ENCODE data around the gene TREML1. TPM values are rescaled to one million over a fixed set of nuclear protein-coding genes. Genes with fewer than 3 reads are reported as not detected.
"Not testable (repeated sequence)": the region's sequence is repeated elsewhere in the genome, so short reads cannot be mapped to it uniquely, and the experiment has no call there.

TREML1 gene
- polyA plus RNA-seq, 5 donors, result 1.1 to 2.4 (median 1.5) TPM

DNA sequence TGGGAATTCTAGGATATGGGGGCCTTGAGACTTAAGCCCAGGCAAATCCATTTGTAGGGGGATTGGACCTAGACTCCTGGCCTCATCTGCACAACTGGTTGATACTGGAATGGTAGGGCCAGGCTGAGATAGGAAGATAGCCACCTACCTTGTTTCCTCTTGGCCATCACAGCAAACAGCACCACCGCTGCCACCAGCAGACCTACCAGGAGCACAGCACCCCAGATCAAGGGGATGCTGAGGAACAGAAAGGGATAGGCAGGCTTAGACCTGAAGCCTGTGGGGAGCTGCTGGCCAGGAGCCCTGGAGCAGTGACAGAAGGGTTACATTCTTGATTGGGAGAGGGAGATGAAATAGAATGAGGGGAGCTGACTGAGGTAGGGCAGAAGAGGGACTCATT is 3.5 kb downstream of the TREML1 start:
- DNase-seq, result no peak

DNA sequence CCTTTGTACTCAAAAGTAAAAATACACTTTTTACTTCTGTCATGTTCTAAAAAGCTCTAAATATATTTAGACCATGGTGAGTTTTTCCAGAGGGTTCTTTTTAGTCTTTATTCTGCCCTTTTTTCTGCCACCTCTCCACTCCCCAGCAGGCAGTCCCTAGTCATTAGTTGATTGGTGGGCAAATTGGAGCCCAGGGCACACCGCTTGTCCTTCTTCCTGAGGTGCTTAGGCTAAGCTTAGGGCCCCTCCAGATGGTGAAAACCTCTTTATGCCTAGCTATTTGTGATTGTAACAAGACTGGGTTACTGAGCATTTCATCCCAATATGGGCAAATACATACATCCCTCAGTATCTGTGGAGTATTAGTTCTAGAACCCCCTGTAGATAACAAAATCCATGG is 6.2 kb downstream of the TREML1 start:
- no peak for DNase-seq

DNA sequence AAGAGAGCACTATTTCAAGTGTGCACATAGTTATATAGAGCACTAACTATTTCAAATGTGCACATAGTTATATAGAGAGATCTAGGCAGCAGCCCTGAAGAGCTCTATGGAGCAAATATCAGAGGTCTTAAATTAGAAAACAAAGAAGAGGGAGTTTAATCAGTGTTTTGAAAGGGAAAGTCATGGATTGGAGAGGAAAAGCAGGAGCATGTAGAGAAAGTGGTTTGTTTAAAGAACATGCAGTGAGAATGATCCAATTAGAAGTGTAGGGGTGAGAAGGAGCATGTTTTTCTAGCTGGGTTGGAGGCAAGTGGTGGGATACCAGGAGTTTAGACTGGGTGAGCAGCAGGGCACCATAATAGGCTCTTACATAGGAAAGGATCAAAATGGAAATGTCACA is 17.2 kb downstream of the TREML1 start:
- DNase-seq, result no peak

DNA sequence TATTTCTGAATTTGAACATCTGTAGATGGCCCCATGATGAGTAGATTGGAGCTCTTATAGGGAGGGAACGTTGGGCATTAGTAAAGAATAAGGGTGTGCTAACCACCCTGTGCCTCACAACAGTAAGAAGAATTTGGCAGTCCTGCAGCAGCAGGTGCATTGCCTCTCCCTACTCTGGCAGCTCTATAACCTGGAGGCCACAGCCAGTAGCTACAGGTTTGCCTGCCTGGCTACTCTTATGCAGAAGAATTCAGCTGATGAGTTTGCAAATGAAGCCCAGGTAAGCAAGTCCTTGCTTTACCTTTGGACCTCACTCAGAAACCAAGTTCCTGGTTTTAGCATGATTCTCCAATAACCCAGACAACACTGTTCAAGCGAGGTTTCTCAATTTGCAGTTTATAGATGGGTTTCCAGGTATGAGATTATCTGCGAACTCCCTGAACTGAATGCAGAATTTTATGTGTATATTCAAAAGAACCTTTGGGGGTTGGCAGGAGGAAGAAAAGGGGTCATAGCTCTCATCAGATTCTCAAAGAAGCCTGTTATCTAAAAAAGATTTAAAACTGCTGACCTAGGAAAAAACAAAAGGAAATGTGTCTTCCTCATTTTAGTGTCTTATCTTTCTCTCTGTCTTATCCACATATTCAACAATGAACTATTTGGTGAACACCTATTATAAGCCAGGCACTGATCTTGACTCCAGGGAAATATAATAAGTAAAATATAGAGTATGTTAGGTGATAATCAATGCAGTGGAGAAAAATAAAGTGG is 18.9 kb downstream of the TREML1 start:
- no peak for DNase-seq

DNA sequence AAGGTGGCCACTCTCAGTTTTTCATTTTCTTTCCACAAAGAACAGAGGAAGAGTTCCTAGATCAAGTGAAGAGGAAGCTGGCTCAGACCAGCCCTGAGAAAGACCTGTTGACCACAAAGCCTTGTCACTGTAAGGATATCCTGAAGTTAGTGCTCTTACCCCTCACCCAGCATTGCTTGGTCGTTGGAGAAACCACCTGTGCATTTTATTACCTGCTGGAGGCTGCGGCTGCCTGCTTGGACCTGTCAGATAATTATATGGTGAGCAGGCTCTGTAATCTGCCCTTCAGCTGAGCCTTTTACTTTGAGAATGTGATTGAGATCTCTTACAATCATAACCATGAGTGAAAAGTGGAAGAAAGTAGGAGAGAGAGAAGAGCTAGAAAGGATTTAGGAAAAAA is 21.9 kb downstream of the TREML1 start:
- no peak for DNase-seq

DNA sequence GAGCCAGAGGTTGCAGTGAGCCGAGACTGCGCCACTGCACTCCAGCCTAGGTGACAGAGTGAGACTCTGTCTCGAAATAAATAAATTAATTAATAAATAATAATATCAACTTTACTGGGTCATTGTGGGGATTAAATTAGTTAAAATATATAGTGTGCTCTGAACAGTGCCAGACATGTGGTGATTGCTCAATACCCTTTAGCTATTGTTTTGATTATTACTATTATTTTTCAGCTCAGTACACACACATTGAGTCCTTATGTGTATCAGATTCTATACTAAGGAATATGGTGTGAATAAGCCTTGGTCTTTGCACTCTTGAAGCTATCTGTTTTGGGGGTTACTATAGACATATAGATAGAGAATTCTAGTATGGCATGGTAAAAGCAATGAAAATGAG is 28.9 kb downstream of the TREML1 start:
- DNase-seq, result no peak

DNA sequence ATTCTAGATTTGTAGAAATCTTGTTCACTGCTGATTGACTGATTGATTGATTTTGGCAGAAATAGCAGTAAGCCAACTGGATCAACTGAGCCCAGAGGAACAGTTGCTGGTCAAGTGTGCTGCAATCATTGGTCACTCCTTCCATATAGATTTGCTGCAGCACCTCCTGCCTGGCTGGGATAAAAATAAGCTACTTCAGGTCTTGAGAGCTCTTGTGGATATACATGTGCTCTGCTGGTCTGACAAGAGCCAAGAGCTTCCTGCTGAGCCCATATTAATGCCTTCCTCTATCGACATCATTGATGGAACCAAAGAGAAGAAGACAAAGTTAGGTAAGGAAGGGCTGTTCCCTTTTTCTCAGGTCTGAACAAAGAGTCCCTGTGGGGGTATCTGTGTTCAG is 31.2 kb downstream of the TREML1 start:
- DNase-seq, result no peak

DNA sequence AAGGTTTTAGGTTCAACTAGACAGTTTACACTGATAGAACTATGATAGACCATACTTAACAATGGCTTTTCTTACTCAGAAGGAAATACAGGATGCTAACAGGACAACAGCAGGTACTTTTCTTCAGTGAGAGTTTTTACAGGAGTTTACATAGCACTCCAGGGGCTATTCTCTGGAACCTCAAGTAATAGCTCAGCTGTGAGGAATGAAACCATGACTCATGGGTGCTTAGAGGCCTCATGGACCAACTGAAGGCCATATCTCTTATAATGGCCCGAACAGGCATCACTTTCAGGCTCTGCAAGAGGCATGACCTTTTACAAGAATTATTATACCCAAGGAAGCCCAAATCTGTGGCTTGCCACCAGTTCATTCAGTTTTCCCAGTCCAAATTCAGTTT is 31.8 kb downstream of the TREML1 start:
- no peak for DNase-seq

DNA sequence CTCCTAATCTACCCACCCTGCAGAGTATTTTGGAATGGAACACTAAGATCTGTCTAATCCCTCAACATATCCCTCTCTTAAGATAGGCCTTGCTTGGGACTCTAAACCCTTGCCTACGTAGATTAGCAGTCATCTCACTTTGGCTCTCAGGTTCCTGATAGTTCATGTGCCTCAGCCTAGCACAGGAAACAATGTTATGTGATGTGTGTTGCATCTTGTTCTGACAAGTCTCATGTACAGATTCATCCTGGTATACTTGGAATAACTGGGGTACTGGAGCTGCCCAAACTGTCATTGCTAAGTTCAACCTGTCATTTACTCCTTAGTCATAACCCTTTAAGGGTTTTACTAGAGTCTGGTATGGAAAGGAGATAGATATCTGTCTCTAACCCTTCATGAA is 34.1 kb downstream of the TREML1 start:
- DNase-seq, result no peak

DNA sequence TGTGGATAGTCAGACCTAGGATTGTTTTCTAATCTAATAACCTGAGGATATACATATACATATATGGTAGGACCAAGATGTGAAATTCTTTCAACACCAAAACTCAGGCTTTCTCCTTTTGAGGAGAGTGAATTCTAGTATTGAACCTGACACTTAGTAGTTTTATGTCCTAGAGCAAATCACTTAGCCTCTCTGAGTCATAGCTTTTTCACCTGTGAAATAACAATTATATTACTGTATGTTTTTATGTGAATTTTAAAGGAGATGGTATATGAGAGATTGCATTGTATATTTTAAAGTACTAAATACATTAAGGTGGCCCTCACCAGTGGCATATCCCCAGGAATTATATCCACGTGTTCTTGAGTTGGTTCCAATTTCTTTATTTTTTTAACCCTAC is 34.6 kb downstream of the TREML1 start:
- no peak for DNase-seq

DNA sequence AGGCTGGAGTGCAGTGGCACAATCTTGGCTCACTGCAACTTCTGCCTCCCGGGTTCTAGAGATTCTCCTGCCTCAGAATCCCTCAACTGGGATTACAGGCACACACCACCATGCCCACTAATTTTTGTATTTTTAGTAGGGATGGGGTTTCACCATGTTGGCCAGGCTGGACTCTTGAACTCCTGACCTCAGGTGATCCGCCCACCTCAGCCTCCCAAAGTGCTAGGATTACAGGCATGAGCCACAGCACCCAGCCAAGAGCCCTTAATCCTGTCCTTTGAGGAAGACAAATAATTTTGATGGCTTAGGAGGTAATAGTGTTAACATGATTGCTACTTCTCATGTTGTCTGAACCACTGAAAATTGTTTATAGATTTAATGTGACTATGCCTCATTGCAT is 39.1 kb downstream of the TREML1 start:
- not testable (repeated sequence) for DNase-seq

DNA sequence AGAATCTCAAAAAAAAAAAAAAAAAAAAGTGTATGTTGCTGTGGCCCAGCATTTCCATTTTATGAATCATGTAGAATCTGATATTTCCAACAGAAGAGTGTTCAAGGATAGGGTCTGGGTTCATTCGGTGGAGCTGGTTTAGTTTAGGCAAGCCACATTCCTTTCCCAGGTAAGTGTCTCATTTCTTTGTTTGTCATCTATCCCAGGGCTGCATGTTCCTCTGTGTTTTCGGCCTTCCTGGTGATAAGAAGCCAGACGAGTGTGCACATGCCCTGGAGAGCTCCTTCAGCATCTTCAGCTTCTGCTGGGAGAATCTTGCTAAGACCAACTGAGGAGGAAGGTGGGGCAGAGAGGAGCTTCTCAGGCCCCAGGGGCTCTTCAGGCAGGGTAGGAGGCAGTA is 43.1 kb downstream of the TREML1 start:
- DNase-seq, result no peak

DNA sequence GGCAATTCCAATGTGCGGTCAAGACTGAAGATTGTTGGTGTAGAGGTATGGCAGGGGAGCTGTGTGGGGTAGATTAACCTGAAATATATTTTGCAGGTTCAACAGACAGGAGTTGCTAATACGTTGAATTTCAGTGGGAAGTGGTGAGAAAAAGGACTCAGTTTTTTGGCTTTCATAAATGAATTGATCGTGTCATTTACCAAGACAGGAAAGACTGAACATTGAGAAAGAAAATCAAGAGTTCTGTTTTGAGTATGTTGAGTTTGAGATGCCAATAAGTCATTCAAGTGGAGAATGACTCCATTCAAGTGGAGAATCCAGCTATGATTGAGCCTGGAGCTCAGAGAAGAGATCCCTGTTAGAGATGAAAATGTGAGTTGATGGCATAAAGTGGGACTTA is 50.3 kb downstream of the TREML1 start:
- no peak for DNase-seq

DNA sequence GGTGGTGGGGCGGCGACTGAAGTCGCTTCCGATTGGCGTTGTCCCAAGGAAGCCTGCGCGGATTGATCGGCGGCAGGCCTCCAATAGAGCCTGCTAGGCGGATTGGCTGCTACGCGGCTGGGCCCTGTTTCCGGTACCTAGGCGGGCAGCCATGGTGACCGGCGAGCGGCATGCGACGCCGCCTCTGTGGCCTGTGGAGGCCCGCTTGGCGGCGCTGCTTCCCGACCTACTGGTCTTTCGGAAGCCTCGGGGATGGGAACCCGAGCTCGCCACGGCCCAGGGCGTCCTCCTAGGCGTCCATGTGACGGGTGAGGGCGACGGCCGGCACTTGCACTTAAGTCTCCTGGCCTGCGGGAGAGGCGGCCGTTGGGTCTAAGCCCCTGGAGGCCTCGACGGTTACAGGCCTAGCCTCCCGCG is 53.3 kb downstream of the TREML1 start:
- DNase-seq, result no peak

Other genes starting within 250 kb of the TREML1 start
- gene UNC5CL, start 115.1 kb downstream of the TREML1 start, polyA plus RNA-seq (ENCODE audit: insufficient read depth in 1 of 5, insufficient read length in 5 of 5, low replicate concordance in 1 of 5), result 10 to 100 TPM in 1 of 5 donors, 1 to 10 TPM in 4; 3.2 to 12.2 (median 5.5) TPM
- gene TSPO2, start 111.9 kb downstream of the TREML1 start, polyA plus RNA-seq (ENCODE audit: insufficient read depth in 1 of 5, insufficient read length in 5 of 5, low replicate concordance in 1 of 5), result 1 to 10 TPM in 2 of 5 donors, under 1 TPM in 3; 0.28 to 1.6 (median 0.77) TPM
- gene APOBEC2, start 101.1 kb downstream of the TREML1 start, polyA plus RNA-seq (ENCODE audit: insufficient read depth in 1 of 5, insufficient read length in 5 of 5, low replicate concordance in 1 of 5), result 10 to 100 TPM in 1 of 5 donors, 1 to 10 TPM in 1, under 1 TPM in 3; 0.61 to 20.8 (median 0.69) TPM
- gene OARD1, start 82.0 kb downstream of the TREML1 start, polyA plus RNA-seq (ENCODE audit: insufficient read depth in 1 of 5, insufficient read length in 5 of 5, low replicate concordance in 1 of 5), result 10 to 100 TPM; 39.3 to 60.3 (median 55.5) TPM
- 10 to 100 TPM; 44.0 to 65.2 (median 52.6) TPM for gene NFYA, start 81.4 kb downstream of the TREML1 start, polyA plus RNA-seq (ENCODE audit: insufficient read depth in 1 of 5, insufficient read length in 5 of 5, low replicate concordance in 1 of 5)
- gene TREM2, start 8.8 kb upstream of the TREML1 start, polyA plus RNA-seq (ENCODE audit: insufficient read depth in 1 of 5, insufficient read length in 5 of 5, low replicate concordance in 1 of 5), result under 1 TPM in 4 of 5 donors, not detected in 1; 0.18 to 0.56 (median 0.33) TPM
- under 1 TPM; 0.17 to 0.47 (median 0.21) TPM for gene TREML2, start 46.8 kb upstream of the TREML1 start, polyA plus RNA-seq (ENCODE audit: insufficient read depth in 1 of 5, insufficient read length in 5 of 5, low replicate concordance in 1 of 5)
- not detected for gene TREML4, start 74.0 kb upstream of the TREML1 start, polyA plus RNA-seq (ENCODE audit: insufficient read depth in 1 of 5, insufficient read length in 5 of 5, low replicate concordance in 1 of 5)
- 1 to 10 TPM in 3 of 5 donors, under 1 TPM in 2; 0.61 to 2.8 (median 1.4) TPM for gene TREM1, start 132.3 kb upstream of the TREML1 start, polyA plus RNA-seq (ENCODE audit: insufficient read depth in 1 of 5, insufficient read length in 5 of 5, low replicate concordance in 1 of 5)
- gene NCR2, start 181.3 kb upstream of the TREML1 start, polyA plus RNA-seq (ENCODE audit: insufficient read depth in 1 of 5, insufficient read length in 5 of 5, low replicate concordance in 1 of 5), result not detected

Measured in right lung (tissue), 5 donors.